Uterus (tissue), 2 donors: Measurements from ENCODE around the gene AFAP1L1.

Experiments
- CTCF ChIP-seq, 4 experiments: fragments of 200-600 bp in 2 of 4; fragments of 450-650 bp in 2 of 4; sonication (generic) in 2 of 4; IDR thresholded peaks; one replicate each; pipeline ENCODE4 v1.5.1; 2016 to 2019; ENCODE audit warnings: antibody characterized with exemption in 4 of 4, mild to moderate bottlenecking in 2 of 4, moderate library complexity in 1 of 4
- POLR2A ChIP-seq, 2 donors: fragments of 450-650 bp; IDR thresholded peaks; one replicate each; pipeline ENCODE4 v1.6.1; 2016; ENCODE audit warnings: antibody characterized with exemption in 2 of 2, mild to moderate bottlenecking in 1 of 2, moderate library complexity in 1 of 2

GRCh38 chr5:149240354-149240998, 31.2 kb upstream of the AFAP1L1 start:
- no peak for TF ChIP-seq CTCF (IDR thresholded peaks at IDR 0.05)
- no peak for TF ChIP-seq POLR2A (IDR thresholded peaks at IDR 0.05)
